Adipocyte (in vitro differentiated cells): ENCODE data around the gene GFOD2.

ENCODE experiments used
- DNase-seq: peaks from one replicate; pipeline ENCODE4 v3.0.0-alpha.2; 2015; ENCODE audit warnings: low read depth
- H3K27me3 ChIP-seq: replicated peaks from 2 replicates; pipeline ENCODE4 v1.7.0; 2013; ENCODE audit warnings: mild to moderate bottlenecking, low read length, moderate library complexity; ENCODE audit not compliant: control insufficient read depth, insufficient read depth
- H3K36me3 ChIP-seq: 2 replicates; pipeline ENCODE4 v1.7.0; 2013; ENCODE audit warnings: low read length, mild to moderate bottlenecking, moderate library complexity; ENCODE audit not compliant: control insufficient read depth, insufficient read depth, severe bottlenecking
- H3K4me1 ChIP-seq: 2 replicates; pipeline ENCODE4 v1.7.0; 2013; ENCODE audit warnings: mild to moderate bottlenecking, low read length, moderate library complexity; ENCODE audit not compliant: control insufficient read depth, insufficient read depth
- H3K4me3 ChIP-seq: 2 replicates; pipeline ENCODE4 v1.7.0; 2013; ENCODE audit warnings: mild to moderate bottlenecking, low read length, moderate library complexity
- H3K9ac ChIP-seq: 2 replicates; pipeline ENCODE4 v1.7.0; 2013; ENCODE audit warnings: mild to moderate bottlenecking, low read length, moderate library complexity
- H3K9me3 ChIP-seq: 2 replicates; pipeline ENCODE4 v1.7.0; 2013; ENCODE audit warnings: mild to moderate bottlenecking, low read length, moderate library complexity; ENCODE audit not compliant: control insufficient read depth

GFOD2 gene

GRCh38 chr16:67716097-67716496 lies 3.0 kb downstream of the GFOD2 start:
- no peaks in the 10 kb centered on the region for H3K27me3 ChIP-seq
- H3K36me3 ChIP-seq, result no peaks in the 10 kb centered on the region
- H3K4me1 ChIP-seq, result peaks cover 23% of the 10 kb centered on the region
- no peak for DNase-seq
- no peak overlapping the region for H3K4me3 ChIP-seq
- no peak overlapping the region for H3K9ac ChIP-seq
- H3K9me3 ChIP-seq, result no peaks in the 10 kb centered on the region

GRCh38 chr16:67714522-67714921 lies 4.6 kb downstream of the GFOD2 start:
- H3K4me1 ChIP-seq, result peaks cover 11% of the 10 kb centered on the region
- H3K36me3 ChIP-seq, result no peaks in the 10 kb centered on the region
- no peak overlapping the region for H3K4me3 ChIP-seq
- no peaks in the 10 kb centered on the region for H3K9me3 ChIP-seq
- no peaks in the 10 kb centered on the region for H3K27me3 ChIP-seq
- DNase-seq, result no peak
- no peak overlapping the region for H3K9ac ChIP-seq

- Histone ChIP-seq H3K4me3 (no peak overlapping the region), H3K4me1 (peaks cover 16% of the 10 kb centered on the region), H3K36me3 (no peaks in the 10 kb centered on the region), H3K9ac (no peak overlapping the region), H3K9me3 (no peaks in the 10 kb centered on the region), H3K27me3 (no peaks in the 10 kb centered on the region)
- DNase-seq, result no peak
These were observed 5.4 kb downstream of the GFOD2 start for GRCh38 chr16:67713647-67714273.

- Histone ChIP-seq H3K4me3 (no peak overlapping the region), H3K9ac (no peak overlapping the region), H3K4me1 (peaks cover 15% of the 10 kb centered on the region), H3K27me3 (no peaks in the 10 kb centered on the region), H3K36me3 (no peaks in the 10 kb centered on the region), H3K9me3 (no peaks in the 10 kb centered on the region)
- DNase-seq, result no peak
These were observed 8.5 kb downstream of the GFOD2 start for GRCh38 chr16:67710607-67711006.

GRCh38 chr16:67709050-67709449 lies 10.1 kb downstream of the GFOD2 start:
- peaks cover 15% of the 10 kb centered on the region for H3K4me1 ChIP-seq
- no peak for DNase-seq
- H3K27me3 ChIP-seq, result no peaks in the 10 kb centered on the region
- no peaks in the 10 kb centered on the region for H3K36me3 ChIP-seq
- H3K9ac ChIP-seq, result no peak overlapping the region
- H3K9me3 ChIP-seq, result no peaks in the 10 kb centered on the region
- H3K4me3 ChIP-seq, result no peak overlapping the region

GRCh38 chr16:67708368-67708771 lies 10.7 kb downstream of the GFOD2 start:
- DNase-seq, result no peak
- no peak overlapping the region for H3K9ac ChIP-seq
- no peak overlapping the region for H3K4me3 ChIP-seq
- no peaks in the 10 kb centered on the region for H3K9me3 ChIP-seq
- H3K27me3 ChIP-seq, result no peaks in the 10 kb centered on the region
- H3K4me1 ChIP-seq, result peaks cover 15% of the 10 kb centered on the region
- no peaks in the 10 kb centered on the region for H3K36me3 ChIP-seq

- no peaks in the 10 kb centered on the region for H3K36me3 ChIP-seq
- no peaks in the 10 kb centered on the region for H3K9me3 ChIP-seq
- no peak overlapping the region for H3K9ac ChIP-seq
- no peak for DNase-seq
- H3K4me1 ChIP-seq, result peaks cover 15% of the 10 kb centered on the region
- H3K27me3 ChIP-seq, result no peaks in the 10 kb centered on the region
- no peak overlapping the region for H3K4me3 ChIP-seq
These were observed 11.3 kb downstream of the GFOD2 start for GRCh38 chr16:67707790-67708189.

- no peaks in the 10 kb centered on the region for H3K9me3 ChIP-seq
- H3K27me3 ChIP-seq, result no peaks in the 10 kb centered on the region
- H3K36me3 ChIP-seq, result no peaks in the 10 kb centered on the region
- H3K9ac ChIP-seq, result no peak overlapping the region
- DNase-seq, result no peak
- peaks cover 15% of the 10 kb centered on the region for H3K4me1 ChIP-seq
- H3K4me3 ChIP-seq, result no peak overlapping the region
These were observed 11.9 kb downstream of the GFOD2 start for GRCh38 chr16:67707210-67707609.

GRCh38 chr16:67704110-67704509 lies 15.0 kb downstream of the GFOD2 start:
- no peak for DNase-seq
- no peak overlapping the region for H3K4me3 ChIP-seq
- peaks cover 13% of the 10 kb centered on the region for H3K4me1 ChIP-seq
- no peaks in the 10 kb centered on the region for H3K36me3 ChIP-seq
- no peaks in the 10 kb centered on the region for H3K27me3 ChIP-seq
- no peak overlapping the region for H3K9ac ChIP-seq
- no peaks in the 10 kb centered on the region for H3K9me3 ChIP-seq

GRCh38 chr16:67703626-67704025 lies 15.5 kb downstream of the GFOD2 start:
- DNase-seq, result no peak
- Histone ChIP-seq H3K27me3 (no peaks in the 10 kb centered on the region), H3K9ac (no peak overlapping the region), H3K36me3 (no peaks in the 10 kb centered on the region), H3K9me3 (no peaks in the 10 kb centered on the region), H3K4me1 (peaks cover 8% of the 10 kb centered on the region), H3K4me3 (no peak overlapping the region)

- no peaks in the 10 kb centered on the region for H3K36me3 ChIP-seq
- DNase-seq, result no peak
These were observed 17.0 kb downstream of the GFOD2 start for GRCh38 chr16:67702130-67702529.

GRCh38 chr16:67701420-67701819 lies 17.7 kb downstream of the GFOD2 start:
- no peaks in the 10 kb centered on the region for H3K27me3 ChIP-seq
- H3K9me3 ChIP-seq, result no peaks in the 10 kb centered on the region
- no peaks in the 10 kb centered on the region for H3K4me1 ChIP-seq
- H3K4me3 ChIP-seq, result no peak overlapping the region
- H3K9ac ChIP-seq, result no peak overlapping the region
- no peak for DNase-seq
- no peaks in the 10 kb centered on the region for H3K36me3 ChIP-seq

More at GRCh38 chr16:67702130-67702529, 17.0 kb downstream of the GFOD2 start:
- Histone ChIP-seq H3K9me3 (no peaks in the 10 kb centered on the region), H3K4me1 (no peaks in the 10 kb centered on the region), H3K27me3 (no peaks in the 10 kb centered on the region), H3K4me3 (no peak overlapping the region), H3K9ac (no peak overlapping the region)
